Measurements from ENCODE around the gene RAD51AP2. TPM values are rescaled to one million over a fixed set of nuclear protein-coding genes. Genes with fewer than 3 reads are reported as not detected.

Gene RAD51AP2
- total and polyA plus RNA-seq, 2 of the 13 experiments (the other 11 are each of a cell fraction or from before 2014, with no cell fraction given) = 0.11 to 0.12 TPM

DNA sequence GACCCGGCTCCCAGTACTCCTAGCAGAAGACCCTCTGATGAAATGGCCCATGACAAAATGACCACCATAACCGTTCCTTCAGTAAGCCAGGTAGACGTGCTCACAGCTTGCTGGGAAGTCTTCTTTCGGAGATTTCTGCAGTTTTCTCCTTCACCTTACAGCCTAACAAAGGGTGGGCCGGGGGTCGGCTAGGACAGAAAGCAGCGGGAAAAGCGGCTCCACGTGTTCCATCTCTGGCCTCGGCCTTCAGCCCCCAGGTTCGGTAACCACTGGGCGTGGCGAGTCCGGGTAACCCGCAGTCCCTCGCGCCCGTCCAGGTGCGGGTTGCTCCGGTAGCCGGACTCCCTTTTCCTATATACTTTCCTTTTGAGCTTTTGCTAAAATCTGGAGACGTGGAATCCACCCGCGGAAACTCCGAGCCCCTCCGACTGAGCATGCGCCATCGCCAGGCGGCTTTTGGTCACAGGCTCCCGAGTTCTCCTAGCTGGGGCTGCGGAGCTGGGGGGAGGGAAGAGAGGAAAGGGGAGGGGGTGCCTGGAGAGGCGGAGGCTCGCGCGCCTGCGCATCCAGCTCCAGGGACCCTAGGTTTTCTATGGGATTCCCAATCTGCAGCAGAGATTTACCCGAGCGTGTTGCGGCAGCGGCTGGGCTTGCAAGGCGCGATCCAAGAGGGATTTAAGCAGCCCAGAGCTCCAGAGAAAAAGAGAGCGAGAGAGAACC lies 22.0 kb upstream of the RAD51AP2 start, which contains the start of gene VSNL1 (continued):
- TF ChIP-seq, protein P1, sequence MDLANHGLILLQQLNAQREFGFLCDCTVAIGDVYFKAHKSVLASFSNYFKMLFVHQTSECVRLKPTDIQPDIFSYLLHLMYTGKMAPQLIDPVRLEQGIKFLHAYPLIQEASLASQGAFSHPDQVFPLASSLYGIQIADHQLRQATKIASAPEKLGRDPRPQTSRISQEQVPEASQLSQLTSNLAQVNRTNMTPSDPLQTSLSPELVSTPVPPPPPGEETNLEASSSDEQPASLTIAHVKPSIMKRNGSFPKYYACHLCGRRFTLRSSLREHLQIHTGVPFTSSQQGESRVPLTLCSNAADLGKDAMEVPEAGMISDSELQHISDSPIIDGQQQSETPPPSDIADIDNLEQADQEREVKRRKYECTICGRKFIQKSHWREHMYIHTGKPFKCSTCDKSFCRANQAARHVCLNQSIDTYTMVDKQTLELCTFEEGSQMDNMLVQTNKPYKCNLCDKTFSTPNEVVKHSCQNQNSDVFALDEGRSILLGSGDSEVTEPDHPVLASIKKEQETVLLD (CRISPR knock-in tag; IDR thresholded peaks at IDR 0.05; ENCODE audit: low read depth) = peak; percentile 75
- TF ChIP-seq ZNF138 (CRISPR knock-in tag; IDR thresholded peaks at IDR 0.05; ENCODE audit: low read depth) (peak; percentile 62), ZNF282 (IDR thresholded peaks at IDR 0.05; ENCODE audit: partially characterized antibody) (no peak), ZNF547 (CRISPR knock-in tag; IDR thresholded peaks at IDR 0.05) (peak; percentile 87), PRPF4 (IDR thresholded peaks at IDR 0.05; ENCODE audit: low read depth, low read length, poor library complexity, severe bottlenecking) (peak; percentile 55), ZNF629 (CRISPR knock-in tag; conservative IDR thresholded peaks at IDR 0.05) (peak; percentile 7; the same call in 1 of the 2 replicates), ZNF253 (CRISPR knock-in tag; IDR thresholded peaks at IDR 0.05; ENCODE audit: borderline replicate concordance) (peak; percentile 75), WIZ (CRISPR knock-in tag; IDR thresholded peaks at IDR 0.05) (peak; percentile 26; the same call in 1 of the 2 replicates), RFX1 (IDR thresholded peaks at IDR 0.05) (no peak), KLF9 (CRISPR knock-in tag; IDR thresholded peaks at IDR 0.05; ENCODE audit: low read depth) (no peak; the same call in 1 of the 2 replicates), ZNF207 (IDR thresholded peaks at IDR 0.05; ENCODE audit: borderline replicate concordance) (no peak), SALL1 (CRISPR knock-in tag; IDR thresholded peaks at IDR 0.05) (peak; percentile 95), TEAD3 (CRISPR knock-in tag; optimal IDR thresholded peaks at IDR 0.05; ENCODE audit: borderline replicate concordance) (peak; percentile 86), YEATS2 (CRISPR knock-in tag; IDR thresholded peaks at IDR 0.05; ENCODE audit: borderline replicate concordance) (peak; percentile 80), ZNF33B (CRISPR knock-in tag; IDR thresholded peaks at IDR 0.05) (peak; percentile 88; the same call in 1 of the 2 replicates), NFYB (CRISPR knock-in tag; IDR thresholded peaks at IDR 0.05) (0 out of 2 replicates have a peak, but pooled peaks have one; percentile 5), ADNP (CRISPR knock-in tag; IDR thresholded peaks at IDR 0.05) (no peak), POLR2AphosphoS2 (IDR thresholded peaks at IDR 0.05; ENCODE audit: low read depth, low read length) (no peak), ZNF782 (CRISPR knock-in tag; IDR thresholded peaks at IDR 0.05; ENCODE audit: borderline replicate concordance) (peak; percentile 58; the same call in 1 of the 2 replicates)
- TF ChIP-seq, protein P2, sequence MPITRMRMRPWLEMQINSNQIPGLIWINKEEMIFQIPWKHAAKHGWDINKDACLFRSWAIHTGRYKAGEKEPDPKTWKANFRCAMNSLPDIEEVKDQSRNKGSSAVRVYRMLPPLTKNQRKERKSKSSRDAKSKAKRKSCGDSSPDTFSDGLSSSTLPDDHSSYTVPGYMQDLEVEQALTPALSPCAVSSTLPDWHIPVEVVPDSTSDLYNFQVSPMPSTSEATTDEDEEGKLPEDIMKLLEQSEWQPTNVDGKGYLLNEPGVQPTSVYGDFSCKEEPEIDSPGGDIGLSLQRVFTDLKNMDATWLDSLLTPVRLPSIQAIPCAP (CRISPR knock-in tag; IDR thresholded peaks at IDR 0.05; ENCODE audit: low read depth) = no peak
- TF ChIP-seq, protein P3, sequence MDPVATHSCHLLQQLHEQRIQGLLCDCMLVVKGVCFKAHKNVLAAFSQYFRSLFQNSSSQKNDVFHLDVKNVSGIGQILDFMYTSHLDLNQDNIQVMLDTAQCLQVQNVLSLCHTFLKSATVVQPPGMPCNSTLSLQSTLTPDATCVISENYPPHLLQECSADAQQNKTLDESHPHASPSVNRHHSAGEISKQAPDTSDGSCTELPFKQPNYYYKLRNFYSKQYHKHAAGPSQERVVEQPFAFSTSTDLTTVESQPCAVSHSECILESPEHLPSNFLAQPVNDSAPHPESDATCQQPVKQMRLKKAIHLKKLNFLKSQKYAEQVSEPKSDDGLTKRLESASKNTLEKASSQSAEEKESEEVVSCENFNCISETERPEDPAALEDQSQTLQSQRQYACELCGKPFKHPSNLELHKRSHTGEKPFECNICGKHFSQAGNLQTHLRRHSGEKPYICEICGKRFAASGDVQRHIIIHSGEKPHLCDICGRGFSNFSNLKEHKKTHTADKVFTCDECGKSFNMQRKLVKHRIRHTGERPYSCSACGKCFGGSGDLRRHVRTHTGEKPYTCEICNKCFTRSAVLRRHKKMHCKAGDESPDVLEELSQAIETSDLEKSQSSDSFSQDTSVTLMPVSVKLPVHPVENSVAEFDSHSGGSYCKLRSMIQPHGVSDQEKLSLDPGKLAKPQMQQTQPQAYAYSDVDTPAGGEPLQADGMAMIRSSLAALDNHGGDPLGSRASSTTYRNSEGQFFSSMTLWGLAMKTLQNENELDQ (CRISPR knock-in tag; IDR thresholded peaks at IDR 0.05; ENCODE audit: borderline replicate concordance) = no peak

All from HepG2 (cell line).